ENCODE measurements around the gene TRPV6. TPM values are rescaled to one million over a fixed set of nuclear protein-coding genes. Genes with fewer than 3 reads are reported as not detected.
A peak's percentile ranks its signal among the peaks of the same experiment; 100 is the strongest.

TRPV6 gene
- total and polyA plus RNA-seq, 4 donors, result 0.32 to 1.5 (median 0.36) TPM; not detected in 1

DNA sequence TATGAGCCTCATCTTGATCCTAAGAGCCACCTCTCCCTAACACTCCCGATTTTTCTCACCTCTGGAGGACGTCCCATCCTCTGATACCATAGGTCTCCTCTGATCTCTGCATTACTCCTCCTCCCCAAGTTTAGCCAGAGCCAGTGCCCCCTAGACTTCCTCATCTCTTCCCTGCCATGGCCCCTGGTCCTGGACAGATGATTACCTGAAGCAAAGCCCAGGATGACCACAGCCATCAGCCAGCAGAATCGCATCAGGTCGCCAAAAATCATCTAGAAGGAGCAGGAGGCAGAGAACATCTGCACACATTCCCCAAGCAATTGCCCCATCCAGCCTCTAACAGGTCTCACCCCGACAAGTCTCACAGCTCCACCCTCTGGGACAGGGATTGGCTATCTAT is 11.7 kb downstream of the TRPV6 start:
- H3K4me1 ChIP-seq (ENCODE audit: control insufficient read depth in 4 of 4, insufficient read depth in 4 of 4, low read length in 3 of 4), result no peaks in the 10 kb centered on the region
- WGBS, result 86% methylated on average over 5 of the region's 5 CpGs
- H3K27me3 ChIP-seq (ENCODE audit: control insufficient read depth in 4 of 4, insufficient read depth in 4 of 4, low read length in 3 of 4), result no peaks in the 10 kb centered on the region
- H3K9me3 ChIP-seq (ENCODE audit: control insufficient read depth in 4 of 4, low read length in 3 of 4), result no peaks in the 10 kb centered on the region
- no peak overlapping the region for H3K9ac ChIP-seq (ENCODE audit: low read depth in 1 of 2, low read length in 2 of 2)
- TF ChIP-seq HNF4A (conservative IDR thresholded peaks at IDR 0.05) (no peak), TAF1 (conservative IDR thresholded peaks at IDR 0.05) (no peak), HNF4G (IDR thresholded peaks at IDR 0.05) (no peak), CTCF (IDR thresholded peaks at IDR 0.05; ENCODE audit: low read depth, low read length, missing input control) (no peak), YY1 (IDR thresholded peaks at IDR 0.05) (no peak), RAD21 (IDR thresholded peaks at IDR 0.05) (no peak)
- TF ChIP-seq, protein P1, sequence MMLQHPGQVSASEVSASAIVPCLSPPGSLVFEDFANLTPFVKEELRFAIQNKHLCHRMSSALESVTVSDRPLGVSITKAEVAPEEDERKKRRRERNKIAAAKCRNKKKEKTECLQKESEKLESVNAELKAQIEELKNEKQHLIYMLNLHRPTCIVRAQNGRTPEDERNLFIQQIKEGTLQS (IDR thresholded peaks at IDR 0.05), result no peak
- H3K4me3 ChIP-seq (ENCODE audit: low read depth in 1 of 3, low read length in 3 of 3), result no peak overlapping the region
- H3K36me3 ChIP-seq (ENCODE audit: control insufficient read depth in 4 of 4, insufficient read depth in 3 of 4, low read depth in 1 of 4, low read length in 3 of 4), result no peaks in the 10 kb centered on the region
- no peak overlapping the region for H3K27ac ChIP-seq (ENCODE audit: low read depth in 1 of 2, low read length in 2 of 2)
- DNase-seq (ENCODE audit: low spot score), result no peak

DNA sequence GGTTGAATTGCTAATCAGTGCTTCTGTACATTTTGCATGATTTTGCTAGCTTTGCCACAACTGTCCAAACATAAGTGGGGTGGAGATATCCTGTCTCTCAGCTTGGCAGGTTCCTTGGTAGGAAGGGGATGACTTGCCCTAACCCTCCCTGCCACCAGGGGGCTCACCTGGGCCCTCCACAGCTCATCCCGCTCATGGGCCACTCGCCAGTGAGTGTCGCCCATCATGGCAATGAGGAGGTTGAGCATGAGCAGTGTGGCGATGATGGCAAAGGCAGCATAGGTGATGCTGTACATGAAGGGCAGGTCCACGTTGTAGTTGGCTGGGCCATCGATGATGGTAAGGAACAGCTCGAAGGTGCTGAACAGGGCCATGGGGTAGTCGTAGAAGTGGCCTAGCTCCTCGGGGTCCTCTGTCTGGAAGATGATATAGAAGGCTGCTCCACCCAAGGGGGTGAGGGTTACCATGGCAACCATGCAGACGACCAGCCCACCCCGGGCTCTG is 12.2 kb downstream of the TRPV6 start:
- 74% methylated on average over 11 of the region's 11 CpGs for WGBS
- Histone ChIP-seq H3K27ac (ENCODE audit: low read depth in 1 of 2, low read length in 2 of 2) (no peak overlapping the region), H3K9ac (ENCODE audit: low read depth in 1 of 2, low read length in 2 of 2) (no peak overlapping the region), H3K27me3 (ENCODE audit: control insufficient read depth in 4 of 4, insufficient read depth in 4 of 4, low read length in 3 of 4) (no peaks in the 10 kb centered on the region), H3K36me3 (ENCODE audit: control insufficient read depth in 4 of 4, insufficient read depth in 3 of 4, low read depth in 1 of 4, low read length in 3 of 4) (no peaks in the 10 kb centered on the region), H3K9me3 (ENCODE audit: control insufficient read depth in 4 of 4, low read length in 3 of 4) (no peaks in the 10 kb centered on the region), H3K4me1 (ENCODE audit: control insufficient read depth in 4 of 4, insufficient read depth in 4 of 4, low read length in 3 of 4) (no peaks in the 10 kb centered on the region), H3K4me3 (ENCODE audit: low read depth in 1 of 3, low read length in 3 of 3) (no peak overlapping the region)
- TF ChIP-seq CTCF (IDR thresholded peaks at IDR 0.05; ENCODE audit: low read depth, low read length, missing input control) (peak; percentile 38), RAD21 (IDR thresholded peaks at IDR 0.05) (peak in 1 of 2 donors; percentile 55), JUND (IDR thresholded peaks at IDR 0.05) (no peak)
- TF ChIP-seq, protein P1 (IDR thresholded peaks at IDR 0.05), result no peak
- peak; percentile 53 for DNase-seq (ENCODE audit: low spot score)

- no peaks in the 10 kb centered on the region for H3K9me3 ChIP-seq (ENCODE audit: control insufficient read depth in 4 of 4, low read length in 3 of 4)
- no peak overlapping the region for H3K4me3 ChIP-seq (ENCODE audit: low read depth in 1 of 3, low read length in 3 of 3)
- no peak overlapping the region for H3K27ac ChIP-seq (ENCODE audit: low read depth in 1 of 2, low read length in 2 of 2)
- no peak for DNase-seq (ENCODE audit: low spot score)
- WGBS, result 91% methylated on average over 15 of the region's 15 CpGs
- no peaks in the 10 kb centered on the region for H3K36me3 ChIP-seq (ENCODE audit: control insufficient read depth in 4 of 4, insufficient read depth in 3 of 4, low read depth in 1 of 4, low read length in 3 of 4)
- TF ChIP-seq CTCF (IDR thresholded peaks at IDR 0.05; ENCODE audit: low read depth, low read length, missing input control) (no peak), NR2F2 (IDR thresholded peaks at IDR 0.05) (no peak)
- H3K27me3 ChIP-seq (ENCODE audit: control insufficient read depth in 4 of 4, insufficient read depth in 4 of 4, low read length in 3 of 4), result no peaks in the 10 kb centered on the region
- no peaks in the 10 kb centered on the region for H3K4me1 ChIP-seq (ENCODE audit: control insufficient read depth in 4 of 4, insufficient read depth in 4 of 4, low read length in 3 of 4)
- H3K9ac ChIP-seq (ENCODE audit: low read depth in 1 of 2, low read length in 2 of 2), result no peak overlapping the region
Measured at GRCh38 chr7:142872106-142872675, 13.4 kb downstream of the TRPV6 start.

All from liver (tissue), 9 donors.